HepG2 (cell line): ENCODE measurements around the gene GTF2H1. TPM values are rescaled to one million over a fixed set of nuclear protein-coding genes. Genes with fewer than 3 reads are reported as not detected.

Source experiments
- FUBP1 ChIP-seq: sonication (generic); formaldehyde crosslinking; IDR thresholded peaks from 2 replicates; pipeline ENCODE4 v1.5.1; 2020; ENCODE audit warnings: missing genetic modification reagents, mild to moderate bottlenecking, borderline replicate concordance
- ISX ChIP-seq: sonication (generic); formaldehyde crosslinking; conservative IDR thresholded peaks from 2 replicates; pipeline ENCODE4 v1.5.0; 2020; ENCODE audit warnings: missing genetic modification reagents
- MXD4 ChIP-seq: IDR thresholded peaks from 2 replicates; pipeline ENCODE4 v1.6.1; 2016; ENCODE audit warnings: mild to moderate bottlenecking, missing biosample characterization, missing genetic modification reagents
- PLRG1 ChIP-seq: fragments of 450-650 bp; conservative IDR thresholded peaks from 2 replicates; pipeline ENCODE4 v1.6.1; 2016
- SNAI1 ChIP-seq: sonication (generic); formaldehyde crosslinking; IDR thresholded peaks from 2 replicates; pipeline ENCODE4 v1.5.0; 2020; ENCODE audit warnings: mild to moderate bottlenecking, missing genetic modification reagents, borderline replicate concordance
- ZBTB1 ChIP-seq: sonication (generic); formaldehyde crosslinking; IDR thresholded peaks from 2 replicates; pipeline ENCODE4 v1.4.0; 2020; ENCODE audit warnings: missing genetic modification reagents, borderline replicate concordance
- ZBTB3 ChIP-seq: sonication (generic); formaldehyde crosslinking; IDR thresholded peaks from 2 replicates; pipeline ENCODE4 v1.4.0; 2020; ENCODE audit warnings: low read depth, mild to moderate bottlenecking, moderate library complexity, missing genetic modification reagents, borderline replicate concordance
- ZBTB40 ChIP-seq, 2 experiments: fragments of 450-650 bp in 1 of 2; sonication (generic) in 1 of 2; formaldehyde crosslinking in 1 of 2; IDR thresholded peaks; 2 replicates each; pipeline versions ENCODE4 v1.6.1 to v1.8.0; 2016 to 2022; ENCODE audit warnings: antibody characterized with exemption in 1 of 2, mild to moderate bottlenecking in 1 of 2, missing genetic modification reagents in 1 of 2
- ZNF143 ChIP-seq: sonication (generic); formaldehyde crosslinking; IDR thresholded peaks from 2 replicates; pipeline ENCODE4 v1.4.0; 2020; ENCODE audit warnings: missing genetic modification reagents
- ZNF253 ChIP-seq: sonication (generic); formaldehyde crosslinking; IDR thresholded peaks from 2 replicates; pipeline ENCODE4 v1.8.0; 2022; ENCODE audit warnings: mild to moderate bottlenecking, missing genetic modification reagents, borderline replicate concordance
- ZNF264 ChIP-seq: sonication (generic); formaldehyde crosslinking; IDR thresholded peaks from 2 replicates; pipeline ENCODE4 v1.4.0; 2020; ENCODE audit warnings: missing genetic modification reagents
- ZNF709 ChIP-seq: sonication (generic); formaldehyde crosslinking; IDR thresholded peaks from 2 replicates; pipeline ENCODE4 v1.5.0; 2020; ENCODE audit warnings: mild to moderate bottlenecking, missing genetic modification reagents
- ZNF780A ChIP-seq: sonication (generic); formaldehyde crosslinking; IDR thresholded peaks from 2 replicates; pipeline ENCODE4 v1.8.0; 2022; ENCODE audit warnings: mild to moderate bottlenecking, missing genetic modification reagents, moderate library complexity
- ZNF800 ChIP-seq: sonication (generic); formaldehyde crosslinking; IDR thresholded peaks from 2 replicates; pipeline ENCODE4 v1.4.0; 2020; ENCODE audit warnings: missing genetic modification reagents
- ZNF850 ChIP-seq: sonication (generic); formaldehyde crosslinking; conservative IDR thresholded peaks from 2 replicates; pipeline ENCODE4 v1.9.0; 2021; ENCODE audit warnings: mild to moderate bottlenecking, missing genetic modification reagents
- polyA plus RNA-seq, 8 experiments: library from polyadenylated mRNA; depleted of rRNA in 3 of 8; stranded (reverse) in 7 of 8; unstranded in 1 of 8; fragments of >200 nt; fragmentation: Illumina TruSeq in 4 of 8; extraction: Trizol in 4 of 8; gene quantifications; 2 replicates each; pipeline versions ENCODE4 v1.2.1 to v1.2.3, GENCODE V29; 2011 to 2016; ENCODE audit warnings: low read depth in 4 of 8, missing spikeins in 1 of 8, mixed read lengths in 1 of 8; ENCODE audit not compliant: insufficient read depth in 1 of 8
- total RNA-seq, 5 experiments: library from RNA; depleted of rRNA; stranded (reverse); fragments of >200 nt; fragmentation: Illumina TruSeq; extraction: Trizol; gene quantifications; 2 replicates each; pipeline ENCODE4 v1.2.3, GENCODE V29; 2016; ENCODE audit warnings: low read depth in 1 of 5

The GTF2H1 gene
- total and polyA plus RNA-seq, 2 of the 13 experiments (the other 11 are each of a cell fraction or from before 2014, with no cell fraction given), result 15.7 to 51.4 TPM

- peak; percentile 96 for TF ChIP-seq ZNF264
- no peak for TF ChIP-seq ZBTB1 (CRISPR knock-in tag)
- TF ChIP-seq ZBTB40 (IDR thresholded peaks at IDR 0.05), result no peak
- TF ChIP-seq ZBTB40 (CRISPR knock-in tag; IDR thresholded peaks at IDR 0.05), result peak; percentile 94
- TF ChIP-seq FUBP1 (CRISPR knock-in tag), result no peak; the same call in 1 of the 2 replicates
- TF ChIP-seq ZNF253 (CRISPR knock-in tag), result peak; percentile 74; the same call in 1 of the 2 replicates
- peak; percentile 92 for TF ChIP-seq ZNF780A (CRISPR knock-in tag)
- TF ChIP-seq ZNF800 (CRISPR knock-in tag), result peak; percentile 85
- TF ChIP-seq PLRG1, result no peak
- TF ChIP-seq MXD4, result peak; percentile 99
- TF ChIP-seq ISX, result no peak
- TF ChIP-seq ZNF143 (CRISPR knock-in tag), result peak; percentile 64; the same call in 1 of the 2 replicates
- peak; percentile 85 for TF ChIP-seq ZBTB3
- TF ChIP-seq SNAI1, result peak; percentile 100
- TF ChIP-seq ZNF709 (CRISPR knock-in tag), result peak; percentile 99
- TF ChIP-seq ZNF850 (CRISPR knock-in tag), result no peak
These were observed 72.0 kb downstream of the GTF2H1 start, which contains the start of gene LDHA (continued) for GRCh38 chr11:18394275-18394927.
